ENCODE data around the gene CCDC171. TPM values are rescaled to one million over a fixed set of nuclear protein-coding genes. Genes with fewer than 3 reads are reported as not detected.

The CCDC171 gene
- total and polyA plus RNA-seq, 2 experiments from 2014 or later: 4.4 to 5.1 TPM

GRCh38 chr9:15785584-15785983, 232.7 kb downstream of the CCDC171 start:
- Histone ChIP-seq H3K27ac (ENCODE audit: low read depth) (no peak overlapping the region), H3K4me2 (no peak overlapping the region), H3K4me1 (ENCODE audit: insufficient read depth) (no peaks in the 10 kb centered on the region), H3K36me3 (ENCODE audit: insufficient read depth) (no peaks in the 10 kb centered on the region), H3K79me2 (replicated peaks; ENCODE audit: insufficient read depth) (no peaks in the 10 kb centered on the region), H3K4me3 (no peak overlapping the region), H3K27me3 (ENCODE audit: insufficient read depth) (no peaks in the 10 kb centered on the region), H4K20me1 (replicated peaks; ENCODE audit: insufficient read depth) (no peaks in the 10 kb centered on the region; the same call in 1 of the 2 replicates), H3K9me2 (ENCODE audit: insufficient read depth) (no peaks in the 10 kb centered on the region), H3F3A (replicated peaks; ENCODE audit: low read depth) (no peaks in the 10 kb centered on the region), H2AFZ (no peak overlapping the region)
- Mint-ChIP-seq H3K4me1 (no peaks in the 10 kb centered on the region), H3K4me3 (no peak overlapping the region), H3K9me3 (peaks cover 4% of the 10 kb centered on the region; the same call in 1 of the 3 replicates), H3K27ac (no peak overlapping the region), H3K27me3 (ENCODE audit: insufficient read depth, low read depth, poor library complexity) (no peaks in the 10 kb centered on the region), H3K36me3 (ENCODE audit: low read depth) (no peaks in the 10 kb centered on the region)
- TF ChIP-seq CREB1 (CRISPR knock-in tag; IDR thresholded peaks at IDR 0.05; ENCODE audit: low read depth): no peak
- TF ChIP-seq NANOG (IDR thresholded peaks at IDR 0.05; ENCODE audit: borderline replicate concordance): no peak
- TF ChIP-seq CTCF (conservative IDR thresholded peaks at IDR 0.05; ENCODE audit: low read depth in 2 of 2): no peak
- TF ChIP-seq, protein P1, sequence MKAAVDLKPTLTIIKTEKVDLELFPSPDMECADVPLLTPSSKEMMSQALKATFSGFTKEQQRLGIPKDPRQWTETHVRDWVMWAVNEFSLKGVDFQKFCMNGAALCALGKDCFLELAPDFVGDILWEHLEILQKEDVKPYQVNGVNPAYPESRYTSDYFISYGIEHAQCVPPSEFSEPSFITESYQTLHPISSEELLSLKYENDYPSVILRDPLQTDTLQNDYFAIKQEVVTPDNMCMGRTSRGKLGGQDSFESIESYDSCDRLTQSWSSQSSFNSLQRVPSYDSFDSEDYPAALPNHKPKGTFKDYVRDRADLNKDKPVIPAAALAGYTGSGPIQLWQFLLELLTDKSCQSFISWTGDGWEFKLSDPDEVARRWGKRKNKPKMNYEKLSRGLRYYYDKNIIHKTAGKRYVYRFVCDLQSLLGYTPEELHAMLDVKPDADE (IDR thresholded peaks at IDR 0.05): no peak
- TF ChIP-seq POLR2AphosphoS5 (IDR thresholded peaks at IDR 0.05; ENCODE audit: low read depth): no peak
- TF ChIP-seq JUNB (IDR thresholded peaks at IDR 0.05; ENCODE audit: unreplicated experiment): no peak
- TF ChIP-seq ZNF462 (CRISPR knock-in tag; IDR thresholded peaks at IDR 0.05): no peak
- TF ChIP-seq EZH2phosphoT487 (IDR thresholded peaks at IDR 0.05; ENCODE audit: unreplicated experiment): no peak
- TF ChIP-seq STAT1 (IDR thresholded peaks at IDR 0.05; ENCODE audit: unreplicated experiment): no peak
- TF ChIP-seq ZNF331 (CRISPR knock-in tag; IDR thresholded peaks at IDR 0.05; ENCODE audit: low read depth): no peak
- TF ChIP-seq ZNF114 (CRISPR knock-in tag; IDR thresholded peaks at IDR 0.05): no peak
- TF ChIP-seq, protein P2, sequence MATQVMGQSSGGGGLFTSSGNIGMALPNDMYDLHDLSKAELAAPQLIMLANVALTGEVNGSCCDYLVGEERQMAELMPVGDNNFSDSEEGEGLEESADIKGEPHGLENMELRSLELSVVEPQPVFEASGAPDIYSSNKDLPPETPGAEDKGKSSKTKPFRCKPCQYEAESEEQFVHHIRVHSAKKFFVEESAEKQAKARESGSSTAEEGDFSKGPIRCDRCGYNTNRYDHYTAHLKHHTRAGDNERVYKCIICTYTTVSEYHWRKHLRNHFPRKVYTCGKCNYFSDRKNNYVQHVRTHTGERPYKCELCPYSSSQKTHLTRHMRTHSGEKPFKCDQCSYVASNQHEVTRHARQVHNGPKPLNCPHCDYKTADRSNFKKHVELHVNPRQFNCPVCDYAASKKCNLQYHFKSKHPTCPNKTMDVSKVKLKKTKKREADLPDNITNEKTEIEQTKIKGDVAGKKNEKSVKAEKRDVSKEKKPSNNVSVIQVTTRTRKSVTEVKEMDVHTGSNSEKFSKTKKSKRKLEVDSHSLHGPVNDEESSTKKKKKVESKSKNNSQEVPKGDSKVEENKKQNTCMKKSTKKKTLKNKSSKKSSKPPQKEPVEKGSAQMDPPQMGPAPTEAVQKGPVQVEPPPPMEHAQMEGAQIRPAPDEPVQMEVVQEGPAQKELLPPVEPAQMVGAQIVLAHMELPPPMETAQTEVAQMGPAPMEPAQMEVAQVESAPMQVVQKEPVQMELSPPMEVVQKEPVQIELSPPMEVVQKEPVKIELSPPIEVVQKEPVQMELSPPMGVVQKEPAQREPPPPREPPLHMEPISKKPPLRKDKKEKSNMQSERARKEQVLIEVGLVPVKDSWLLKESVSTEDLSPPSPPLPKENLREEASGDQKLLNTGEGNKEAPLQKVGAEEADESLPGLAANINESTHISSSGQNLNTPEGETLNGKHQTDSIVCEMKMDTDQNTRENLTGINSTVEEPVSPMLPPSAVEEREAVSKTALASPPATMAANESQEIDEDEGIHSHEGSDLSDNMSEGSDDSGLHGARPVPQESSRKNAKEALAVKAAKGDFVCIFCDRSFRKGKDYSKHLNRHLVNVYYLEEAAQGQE (IDR thresholded peaks at IDR 0.05; ENCODE audit: unreplicated experiment): no peak
- no peak for TF ChIP-seq EZH2 (IDR thresholded peaks at IDR 0.05; ENCODE audit: low read depth, unreplicated experiment)
- ATAC-seq (no peak), DNase-seq (ENCODE audit: low spot score) (no peak)

Data from GM23338 (cell line).